K562 (cell line): ENCODE data around the gene RAPGEF5.

ENCODE experiments used
- GABPA ChIP-seq: fragments of 200-800 bp; sonication (Bioruptor generic); conservative IDR thresholded peaks from 2 replicates; pipeline ENCODE4 v1.6.1; 2016; ENCODE audit warnings: low read depth, missing genetic modification characterization, missing compliant biosample characterization
- GABPB2 ChIP-seq: fragments of 250-450 bp; sonication (Bioruptor Pico); conservative IDR thresholded peaks from 2 replicates; pipeline ENCODE4 v1.5.1; 2021; ENCODE audit warnings: mild to moderate bottlenecking
- HNRNPK ChIP-seq: fragments of 200-400 bp; formaldehyde crosslinking; IDR thresholded peaks from one replicate; pipeline ENCODE4 v1.6.1; 2018; ENCODE audit warnings: mild to moderate bottlenecking, low read depth, low read length; ENCODE audit not compliant: poor library complexity, severe bottlenecking
- MYNN ChIP-seq, 2 experiments: sonication (generic); formaldehyde crosslinking in 1 of 2; IDR thresholded peaks; 2 replicates each; pipeline versions ENCODE4 v1.5.0 to v1.6.1; 2016 to 2020; ENCODE audit warnings: antibody characterized with exemption in 1 of 2, missing genetic modification reagents in 1 of 2
- NR2F6 ChIP-seq: fragments of 450-650 bp; formaldehyde crosslinking; IDR thresholded peaks from 2 replicates; pipeline ENCODE4 v1.4.0; 2020; ENCODE audit warnings: mild to moderate bottlenecking
- POLR2A ChIP-seq: fragments of 450-650 bp; conservative IDR thresholded peaks from 2 replicates; pipeline ENCODE4 v1.6.1; 2016
- SP1 ChIP-seq: sonication (generic); formaldehyde crosslinking; IDR thresholded peaks from 2 replicates; pipeline ENCODE4 v1.8.1; 2022; ENCODE audit warnings: mild to moderate bottlenecking, missing genetic modification reagents
- SREBF2 ChIP-seq: sonication (generic); formaldehyde crosslinking; IDR thresholded peaks from 2 replicates; pipeline ENCODE4 v1.4.0; 2020; ENCODE audit warnings: mild to moderate bottlenecking, missing genetic modification reagents
- TBL1XR1 ChIP-seq, 2 experiments: IDR thresholded peaks; 2 replicates each; pipeline ENCODE4 v1.6.1; 2012; ENCODE audit warnings: improper control_type of control experiment in 2 of 2, low read length in 2 of 2, mild to moderate bottlenecking in 1 of 2
- TF ChIP-seq, protein P1 (sequence below): fragments of 250-450 bp; sonication (Bioruptor Pico); IDR thresholded peaks from 2 replicates; pipeline ENCODE4 v1.5.1; 2021; ENCODE audit warnings: mild to moderate bottlenecking
- TF ChIP-seq, protein P2 (sequence below), 3 experiments: IDR thresholded peaks in 2 of 3; conservative IDR thresholded peaks in 1 of 3; 2 replicates each; pipeline ENCODE4 v1.5.1; 2011 to 2012; ENCODE audit warnings: low read length in 3 of 3, mild to moderate bottlenecking in 3 of 3, control low read depth in 2 of 3, improper control_type of control experiment in 1 of 3, inconsistent platforms in 1 of 3, low read depth in 1 of 3, mixed read lengths in 1 of 3, moderate library complexity in 1 of 3; ENCODE audit not compliant: insufficient read depth in 2 of 3

DNA sequence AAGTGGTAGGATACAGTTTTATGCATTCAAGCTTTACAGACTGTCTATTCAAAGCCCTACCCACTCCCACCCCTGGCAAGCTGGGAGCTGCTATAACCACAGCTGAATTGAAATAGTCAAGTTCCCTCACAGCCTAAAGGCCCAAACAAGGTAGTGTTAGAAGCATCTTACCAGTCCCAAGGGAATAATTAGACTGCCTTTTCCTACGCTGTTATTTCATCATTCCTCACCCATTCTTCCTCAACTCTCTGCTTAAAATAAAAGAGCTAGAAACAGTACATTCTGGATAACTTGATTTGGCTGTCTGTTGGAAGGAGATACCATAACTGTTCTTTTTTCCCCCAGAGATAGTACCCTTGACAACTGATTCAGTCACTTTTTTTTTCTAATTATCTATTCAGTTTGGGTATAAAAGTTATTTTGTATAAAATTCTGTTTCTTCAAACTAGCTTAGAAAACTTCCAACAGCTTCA lies 54.0 kb downstream of the RAPGEF5 start:
- TF ChIP-seq MYNN (IDR thresholded peaks at IDR 0.05) (no peak), MYNN (CRISPR knock-in tag; IDR thresholded peaks at IDR 0.05) (no peak), NR2F6 (CRISPR knock-in tag) (no peak), TBL1XR1 (IDR thresholded peaks at IDR 0.05; ENCODE audit: low read length in 2 of 2) (no peak), POLR2A (no peak), SREBF2 (CRISPR knock-in tag) (no peak), GABPA (tag) (no peak), GABPB2 (no peak), SP1 (CRISPR knock-in tag) (no peak), HNRNPK (no peak)
- TF ChIP-seq, protein P1, sequence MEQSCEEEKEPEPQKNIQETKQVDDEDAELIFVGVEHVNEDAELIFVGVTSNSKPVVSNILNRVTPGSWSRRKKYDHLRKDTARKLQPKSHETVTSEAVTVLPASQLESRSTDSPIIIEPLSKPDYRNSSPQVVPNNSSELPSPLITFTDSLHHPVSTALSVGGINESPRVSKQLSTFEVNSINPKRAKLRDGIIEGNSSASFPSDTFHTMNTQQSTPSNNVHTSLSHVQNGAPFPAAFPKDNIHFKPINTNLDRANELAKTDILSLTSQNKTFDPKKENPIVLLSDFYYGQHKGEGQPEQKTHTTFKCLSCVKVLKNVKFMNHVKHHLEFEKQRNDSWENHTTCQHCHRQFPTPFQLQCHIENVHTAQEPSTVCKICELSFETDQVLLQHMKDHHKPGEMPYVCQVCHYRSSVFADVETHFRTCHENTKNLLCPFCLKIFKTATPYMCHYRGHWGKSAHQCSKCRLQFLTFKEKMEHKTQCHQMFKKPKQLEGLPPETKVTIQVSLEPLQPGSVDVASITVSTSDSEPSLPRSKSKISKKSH (CRISPR knock-in tag), result no peak
- TF ChIP-seq, protein P2, sequence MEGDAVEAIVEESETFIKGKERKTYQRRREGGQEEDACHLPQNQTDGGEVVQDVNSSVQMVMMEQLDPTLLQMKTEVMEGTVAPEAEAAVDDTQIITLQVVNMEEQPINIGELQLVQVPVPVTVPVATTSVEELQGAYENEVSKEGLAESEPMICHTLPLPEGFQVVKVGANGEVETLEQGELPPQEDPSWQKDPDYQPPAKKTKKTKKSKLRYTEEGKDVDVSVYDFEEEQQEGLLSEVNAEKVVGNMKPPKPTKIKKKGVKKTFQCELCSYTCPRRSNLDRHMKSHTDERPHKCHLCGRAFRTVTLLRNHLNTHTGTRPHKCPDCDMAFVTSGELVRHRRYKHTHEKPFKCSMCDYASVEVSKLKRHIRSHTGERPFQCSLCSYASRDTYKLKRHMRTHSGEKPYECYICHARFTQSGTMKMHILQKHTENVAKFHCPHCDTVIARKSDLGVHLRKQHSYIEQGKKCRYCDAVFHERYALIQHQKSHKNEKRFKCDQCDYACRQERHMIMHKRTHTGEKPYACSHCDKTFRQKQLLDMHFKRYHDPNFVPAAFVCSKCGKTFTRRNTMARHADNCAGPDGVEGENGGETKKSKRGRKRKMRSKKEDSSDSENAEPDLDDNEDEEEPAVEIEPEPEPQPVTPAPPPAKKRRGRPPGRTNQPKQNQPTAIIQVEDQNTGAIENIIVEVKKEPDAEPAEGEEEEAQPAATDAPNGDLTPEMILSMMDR (IDR thresholded peaks at IDR 0.05 in 2 of 3, conservative IDR thresholded peaks at IDR 0.05 in 1 of 3; ENCODE audit: insufficient read depth in 2 of 3, low read depth in 1 of 3, low read length in 3 of 3), result no peak
